HG03521 (cell line): ENCODE results near the gene DAZL.

Source experiments
- ATAC-seq: cut with Tn5 transposase; IDR thresholded peaks from one replicate; pipeline ENCODE4 v1.9.1; 2021; ENCODE audit warnings: mild to moderate bottlenecking, moderate library complexity; ENCODE audit not compliant: unreplicated experiment

Gene DAZL

DNA sequence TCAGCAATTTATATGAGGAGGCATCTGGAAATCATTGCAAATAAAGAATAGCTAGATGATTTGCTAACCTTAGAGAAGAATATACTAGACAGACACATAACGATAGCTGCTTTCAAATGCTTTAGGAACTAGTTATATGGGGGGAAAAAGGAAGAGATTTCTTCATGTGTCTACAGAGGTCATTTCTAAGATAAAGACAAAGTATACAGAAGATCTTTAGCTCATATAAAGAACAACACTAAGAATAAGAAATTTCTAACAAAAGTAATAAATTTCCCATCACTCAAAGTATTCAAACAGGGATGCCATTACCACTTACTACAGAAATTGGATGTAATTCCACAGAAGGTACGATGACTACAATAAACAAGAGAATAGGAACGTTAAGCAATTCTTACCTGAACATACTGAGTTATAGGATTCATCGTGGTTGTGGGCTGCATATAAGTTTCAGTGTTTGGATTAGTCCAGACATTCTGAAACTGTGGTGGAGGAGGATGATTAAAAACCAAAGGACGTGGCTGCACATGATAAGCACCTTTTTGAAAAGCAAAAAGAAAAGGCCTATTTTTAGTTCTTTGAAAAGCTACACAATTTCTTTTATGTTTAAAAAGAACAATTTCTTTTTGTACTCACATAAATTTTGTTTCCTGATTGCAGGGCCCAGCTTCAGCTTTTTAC is 8.7 kb downstream of the DAZL start:
- ATAC-seq = no peak

DNA sequence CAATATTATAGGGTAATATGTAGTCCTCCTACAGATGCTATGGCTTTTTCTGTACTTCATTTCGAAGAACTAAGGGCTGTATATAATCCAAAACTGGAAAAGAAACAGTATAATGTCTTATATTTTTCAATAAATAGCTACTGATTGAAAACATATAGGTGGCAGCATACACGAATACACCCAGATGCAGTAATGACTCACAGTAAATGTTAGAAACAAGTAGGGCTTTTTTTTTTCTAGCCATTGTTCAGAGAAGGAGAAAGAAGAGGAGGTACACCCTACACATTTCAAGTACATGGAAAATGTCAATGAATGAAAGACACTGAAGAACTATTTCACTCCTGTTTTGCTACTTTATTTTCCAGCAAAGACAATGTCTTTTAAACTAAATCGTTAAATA is 9.4 kb downstream of the DAZL start:
- no peak for ATAC-seq

DNA sequence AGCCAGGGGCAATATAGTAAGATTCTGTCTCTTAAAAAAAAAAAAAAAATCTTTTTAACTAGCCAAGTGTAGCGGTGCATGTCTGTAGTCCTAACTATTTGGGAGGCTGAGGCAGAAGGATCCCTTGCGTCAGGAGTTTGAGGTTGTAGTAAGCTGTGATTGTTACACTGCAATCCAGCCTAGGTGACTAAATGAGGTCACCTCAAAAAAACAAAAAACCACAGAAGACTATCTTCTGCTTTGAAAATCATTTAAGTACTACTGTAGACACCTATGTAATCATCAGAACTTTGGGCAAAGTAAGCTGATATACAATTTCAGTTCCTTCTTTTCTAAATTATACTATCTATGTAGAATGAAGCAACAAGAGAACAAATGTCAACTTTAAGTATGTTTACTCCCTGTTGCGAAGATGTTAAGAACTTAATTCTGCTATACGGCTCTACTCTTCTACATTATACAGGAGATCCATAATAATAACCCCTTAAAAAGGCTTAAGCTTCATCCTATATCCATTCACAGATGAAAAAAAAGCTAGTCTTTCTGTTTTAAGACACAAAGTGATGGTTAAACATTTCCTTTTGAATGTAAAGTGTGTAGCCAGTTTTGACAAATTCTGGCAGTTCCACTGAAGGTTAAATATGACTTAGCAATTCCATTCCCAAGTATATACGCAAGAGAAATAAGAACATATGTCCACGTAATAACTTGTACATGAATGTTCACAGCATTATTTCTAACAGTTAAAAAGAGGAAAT is 15.2 kb downstream of the DAZL start:
- peak; percentile 96 for ATAC-seq

DNA sequence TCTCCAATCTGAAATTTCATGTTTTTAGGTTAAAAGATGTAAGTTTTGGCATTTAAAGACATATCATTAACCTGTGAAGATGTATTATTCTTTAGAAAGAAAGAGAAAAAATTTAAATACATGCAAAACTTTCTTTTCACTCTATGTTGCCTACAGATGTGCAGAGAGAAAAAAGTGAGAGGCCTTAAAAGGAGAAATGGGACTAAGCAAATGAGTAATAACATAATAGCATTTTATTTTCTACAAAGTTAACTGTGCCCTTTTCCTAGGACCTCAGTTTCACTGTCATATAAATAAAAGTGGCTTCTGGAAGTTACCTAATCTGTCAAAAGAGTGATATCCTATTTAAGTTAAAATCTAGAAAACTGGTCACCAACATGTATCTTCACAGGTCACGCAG is 16.1 kb downstream of the DAZL start:
- ATAC-seq = no peak

DNA sequence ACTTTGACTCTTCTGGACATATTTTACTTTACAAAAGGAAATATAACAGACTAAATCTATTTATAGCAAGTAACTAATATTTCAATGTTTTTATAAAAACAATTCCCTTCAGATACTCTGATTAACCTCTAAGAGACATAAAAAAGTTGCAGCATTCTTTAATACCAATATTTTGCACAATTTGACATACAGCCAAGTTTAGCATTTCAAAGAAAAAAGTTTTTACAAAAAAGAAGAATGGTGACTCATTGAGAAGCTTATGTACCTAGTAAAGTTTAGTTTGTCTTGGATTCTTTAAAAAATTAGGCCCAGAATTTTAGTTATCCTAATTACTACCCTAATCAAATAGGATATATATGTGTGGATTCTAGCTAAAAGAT is 17.6 kb downstream of the DAZL start:
- no peak for ATAC-seq

DNA sequence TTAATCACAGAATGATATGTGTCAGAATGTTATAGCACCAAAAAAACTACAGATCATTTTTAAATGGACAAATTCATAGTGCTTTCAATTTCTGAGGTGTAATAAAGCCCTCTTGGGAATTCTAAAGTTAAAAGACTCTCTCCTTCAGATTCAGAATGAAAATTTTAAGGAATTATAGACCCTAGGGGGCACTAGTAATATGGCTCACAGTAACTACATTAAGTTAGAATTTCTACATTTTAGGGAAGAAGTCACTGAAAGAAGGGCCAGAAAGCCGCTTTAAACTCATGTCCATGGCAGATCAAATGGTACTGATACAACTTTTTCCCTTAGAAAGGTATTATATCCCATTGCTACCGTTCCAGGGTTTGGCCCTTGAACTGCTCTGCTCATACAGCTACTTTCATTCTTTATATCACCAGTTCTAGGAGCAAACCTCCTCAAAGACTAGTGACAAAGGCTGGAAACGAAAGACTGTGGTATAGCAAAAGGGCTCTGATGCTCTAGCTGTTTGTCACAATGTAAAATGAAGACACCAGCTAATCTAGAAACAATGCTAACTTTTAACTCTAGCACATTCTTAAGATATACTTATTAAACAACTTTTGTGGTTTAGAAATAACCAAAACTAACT is 18.1 kb downstream of the DAZL start:
- ATAC-seq = no peak

DNA sequence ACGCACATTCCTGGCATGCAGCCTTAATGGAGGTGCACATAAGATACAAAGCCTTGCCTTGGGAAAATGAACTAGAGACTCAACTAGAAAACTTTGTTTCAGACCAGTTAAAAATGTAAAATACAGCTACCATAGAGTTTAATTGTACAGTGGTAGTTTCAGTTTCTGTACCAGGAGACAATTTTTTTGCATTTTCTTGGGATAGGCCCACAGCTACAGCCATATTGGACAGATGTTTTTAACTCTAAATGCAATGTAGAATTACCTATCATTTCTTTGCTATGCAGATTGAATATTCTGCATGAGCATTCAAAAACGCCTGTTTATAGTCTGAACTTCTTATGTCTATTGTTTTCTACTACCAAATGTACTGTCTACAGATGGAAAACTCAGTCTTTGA is 20.3 kb downstream of the DAZL start:
- ATAC-seq = no peak

DNA sequence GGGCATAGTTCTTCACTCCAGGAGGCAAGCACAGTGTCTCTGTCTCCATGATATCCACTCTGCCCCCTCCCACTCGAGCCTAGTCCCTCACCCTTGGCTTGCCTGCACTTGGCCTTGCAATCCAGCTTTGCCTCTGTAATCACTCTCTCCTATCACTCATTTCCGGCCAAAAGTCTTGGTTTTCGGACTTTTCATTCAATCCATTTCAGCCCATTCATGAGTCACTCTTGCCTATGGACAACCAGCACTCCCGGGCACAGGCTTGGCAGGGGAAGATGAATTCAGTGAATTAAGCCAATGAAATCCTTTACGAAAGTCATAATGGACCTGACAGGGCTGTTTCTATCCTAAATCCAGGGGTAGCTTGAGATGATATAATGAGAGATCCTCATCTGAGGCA is 21.7 kb downstream of the DAZL start:
- ATAC-seq = no peak

DNA sequence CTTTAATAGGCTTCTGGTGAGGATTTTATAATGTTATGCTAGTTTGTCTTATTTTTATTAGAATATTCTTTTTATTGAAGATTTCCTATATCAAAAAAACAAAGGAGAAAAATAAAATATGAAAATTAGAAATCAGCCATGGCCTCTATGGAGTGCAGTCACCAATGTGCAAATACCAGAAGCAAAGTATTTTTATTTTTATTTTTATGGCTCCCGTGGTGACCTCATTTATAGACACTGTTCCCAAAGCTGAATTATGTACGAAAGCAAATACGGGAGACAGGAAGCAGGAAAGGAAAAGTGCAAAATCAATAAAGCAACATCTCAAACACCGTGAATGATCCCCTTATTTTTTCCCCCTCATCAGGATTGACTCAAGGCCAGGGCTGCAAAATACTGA is 35.1 kb downstream of the DAZL start:
- ATAC-seq = no peak

DNA sequence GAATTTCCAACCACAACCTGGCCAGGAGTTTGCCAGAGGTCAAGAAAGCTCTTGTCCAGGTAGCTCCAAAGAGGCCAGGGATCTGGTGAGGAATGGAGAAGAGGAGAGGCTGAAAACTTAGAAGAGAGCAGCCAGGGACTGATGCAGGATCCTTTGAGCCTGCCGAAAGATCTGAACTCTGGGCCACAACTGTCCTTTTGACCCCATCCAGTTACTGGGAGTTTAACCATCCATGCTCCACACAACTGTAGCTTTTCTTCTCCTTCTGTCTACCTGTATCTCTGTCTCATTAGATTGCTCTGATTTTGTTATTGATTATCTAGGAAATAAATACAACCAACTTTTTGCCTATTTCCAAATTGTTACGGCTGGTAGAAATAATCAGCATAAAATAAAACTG is 36.7 kb downstream of the DAZL start:
- no peak for ATAC-seq

DNA sequence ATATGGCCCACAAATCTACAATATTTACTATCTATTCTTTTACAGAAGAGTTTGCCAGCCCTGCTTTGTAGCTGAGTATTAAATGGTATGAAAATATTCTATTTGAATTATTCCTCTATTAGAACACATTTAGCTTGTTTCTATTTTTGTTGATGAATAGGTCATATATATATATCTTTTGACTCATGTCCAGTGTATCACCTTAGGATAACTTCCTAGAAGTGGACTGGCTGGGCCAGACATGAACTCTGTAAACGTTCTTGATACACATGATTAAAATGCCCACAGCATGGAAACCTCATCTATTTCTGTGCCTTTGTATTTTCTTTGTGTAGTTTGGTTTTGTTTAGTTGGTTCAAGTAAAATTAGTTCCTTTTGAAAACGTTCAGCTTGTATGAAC is 37.1 kb downstream of the DAZL start:
- ATAC-seq = no peak

DNA sequence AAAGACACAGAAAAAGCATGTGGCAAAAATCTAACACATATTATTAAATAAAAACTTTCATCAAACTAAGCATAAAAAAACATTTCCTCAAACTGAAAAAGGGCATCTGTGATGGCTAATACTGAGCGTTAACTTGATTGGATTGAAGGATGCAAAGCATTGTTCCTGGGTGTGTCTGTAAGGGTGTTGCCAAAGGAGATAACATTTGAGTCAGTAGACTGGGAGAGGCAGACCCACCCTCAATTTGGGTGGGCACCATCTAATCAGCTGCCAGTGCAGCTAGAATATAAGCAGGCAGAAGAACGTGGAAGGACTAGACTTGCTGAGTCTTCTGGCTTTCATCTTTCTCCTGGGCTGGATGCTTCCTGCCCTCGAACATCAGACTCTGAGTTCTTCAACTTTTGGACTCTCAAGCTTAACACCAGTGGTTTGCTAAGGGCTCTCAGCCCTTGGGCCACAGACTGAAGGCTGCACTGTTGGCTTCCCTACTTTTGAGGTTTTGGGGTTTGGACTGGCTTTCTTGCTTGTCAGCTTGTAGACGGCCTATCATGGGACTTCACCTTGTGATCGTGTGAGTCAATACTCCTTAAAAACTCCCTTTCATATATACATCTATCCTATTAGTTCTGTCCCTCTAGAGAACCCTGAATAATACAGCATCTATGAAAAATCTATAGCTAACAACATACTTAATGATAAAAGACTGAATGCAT is 45.4 kb downstream of the DAZL start:
- no peak for ATAC-seq

DNA sequence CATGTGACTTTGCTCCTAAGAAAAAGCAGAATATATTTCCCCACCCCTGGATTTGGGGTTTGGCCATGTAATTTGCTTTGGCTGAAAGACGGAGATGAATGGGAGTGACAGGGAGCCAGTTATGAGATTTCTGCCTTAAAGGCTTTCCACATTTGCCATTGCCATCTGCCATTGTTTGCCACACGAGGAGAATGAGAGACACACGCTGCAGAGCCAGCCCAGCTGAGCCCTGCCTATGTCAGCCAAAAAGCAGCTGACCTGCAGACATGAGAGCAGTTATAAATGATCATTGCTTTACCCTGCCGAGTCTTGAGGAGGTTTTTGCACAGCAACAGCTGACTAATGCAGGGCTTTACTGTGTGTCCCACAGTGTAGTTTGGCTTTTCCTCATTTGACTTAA is 51.1 kb downstream of the DAZL start:
- no peak for ATAC-seq

DNA sequence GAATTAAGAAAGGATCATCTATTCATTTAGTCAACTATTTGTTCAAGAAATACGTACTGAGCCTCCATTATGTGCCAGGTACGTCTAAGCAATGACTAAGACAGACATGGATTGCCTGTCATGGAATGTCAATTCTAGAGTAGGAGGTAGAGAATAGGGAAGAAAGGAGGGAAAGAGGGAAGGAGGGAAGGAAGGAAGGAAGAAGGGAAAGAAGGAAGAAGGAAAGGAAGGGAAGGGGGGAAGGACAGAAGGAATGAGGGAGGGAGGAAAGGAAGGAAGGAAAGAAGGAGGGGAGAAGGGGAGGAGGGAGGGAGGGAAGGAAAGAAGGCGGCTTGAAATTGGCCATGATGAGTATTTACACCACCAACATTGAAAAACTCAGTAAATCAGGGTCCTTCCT is 52.5 kb downstream of the DAZL start:
- ATAC-seq = no peak

DNA sequence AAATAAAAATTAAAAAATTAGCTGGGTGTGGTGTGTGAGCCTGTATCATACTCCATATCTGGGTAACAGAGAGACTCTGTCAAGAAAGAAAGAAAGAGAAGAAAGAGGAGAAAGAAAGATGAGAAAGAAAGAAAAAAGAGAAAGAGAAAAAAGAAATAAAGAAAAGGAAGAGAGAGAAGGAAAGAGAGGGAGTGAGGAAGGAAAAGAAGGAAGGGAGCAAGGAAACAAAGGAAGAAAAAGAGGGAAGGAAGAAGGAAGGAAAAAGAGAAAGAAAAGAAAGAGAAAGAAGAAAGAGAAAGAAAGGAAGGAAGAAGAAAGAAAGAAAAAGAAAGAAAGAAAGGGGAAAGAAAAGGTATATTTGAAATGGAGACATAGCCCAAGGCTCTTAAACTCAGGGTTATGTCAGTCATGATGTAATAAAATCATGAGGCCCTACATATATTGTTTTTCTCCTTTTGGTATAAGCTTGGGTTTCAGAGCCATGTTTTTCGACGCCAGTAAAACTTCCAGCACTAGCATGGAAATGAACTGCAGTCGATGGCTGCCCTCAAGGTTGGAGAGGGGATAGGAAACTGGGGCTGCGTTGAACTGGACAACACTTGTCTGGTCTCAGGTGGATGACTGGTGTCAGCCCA is 53.8 kb downstream of the DAZL start:
- ATAC-seq = no peak

DNA sequence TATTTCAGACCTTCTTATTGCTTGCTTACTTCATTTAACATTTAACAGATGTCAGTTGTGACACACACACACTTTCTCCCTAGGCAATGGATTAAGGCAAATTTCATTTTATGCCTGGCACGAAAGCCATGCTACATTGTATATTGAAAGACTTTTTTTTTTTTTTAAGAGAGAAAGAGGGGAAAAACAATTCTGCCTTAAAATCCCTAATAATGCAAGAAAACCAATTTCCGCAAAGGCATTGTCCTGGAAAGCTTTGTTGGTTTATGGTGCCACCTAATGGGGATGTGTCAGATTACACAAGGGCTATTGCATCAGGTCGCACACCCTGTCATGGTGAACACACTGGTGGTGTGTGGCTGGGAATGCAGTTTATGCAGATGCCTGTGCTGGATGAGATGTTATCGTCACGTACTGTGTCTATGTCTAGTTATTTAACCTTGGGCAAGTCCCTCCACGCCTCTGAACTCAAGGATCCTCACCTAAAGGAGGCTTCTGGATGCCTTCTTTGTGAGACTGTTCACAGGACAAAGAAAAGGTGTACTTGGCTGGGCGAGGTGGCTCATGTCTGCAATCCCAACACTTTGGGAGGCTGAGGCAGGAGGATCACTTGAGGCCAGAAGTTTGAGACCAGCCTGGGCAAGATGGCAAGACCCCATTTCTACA is 54.4 kb downstream of the DAZL start:
- peak; percentile 90 for ATAC-seq

DNA sequence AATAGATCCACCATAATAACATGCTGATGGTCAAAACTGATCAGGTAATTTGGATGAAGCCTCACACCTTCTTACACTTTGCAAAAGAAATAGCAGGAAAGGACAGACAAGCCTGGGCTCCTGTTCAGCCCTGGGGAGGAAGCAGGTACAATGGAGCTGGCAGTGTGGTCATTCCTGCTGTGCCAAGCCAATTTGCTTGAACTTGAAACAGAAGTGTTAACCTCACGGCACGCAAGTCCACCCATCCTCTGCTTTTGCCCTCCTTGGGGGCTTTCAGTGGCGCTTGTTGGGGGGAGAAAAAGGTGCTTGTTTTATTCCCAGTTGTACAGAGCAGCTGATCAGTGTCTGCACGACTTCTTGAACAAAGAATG is 54.9 kb downstream of the DAZL start:
- ATAC-seq = no peak

DNA sequence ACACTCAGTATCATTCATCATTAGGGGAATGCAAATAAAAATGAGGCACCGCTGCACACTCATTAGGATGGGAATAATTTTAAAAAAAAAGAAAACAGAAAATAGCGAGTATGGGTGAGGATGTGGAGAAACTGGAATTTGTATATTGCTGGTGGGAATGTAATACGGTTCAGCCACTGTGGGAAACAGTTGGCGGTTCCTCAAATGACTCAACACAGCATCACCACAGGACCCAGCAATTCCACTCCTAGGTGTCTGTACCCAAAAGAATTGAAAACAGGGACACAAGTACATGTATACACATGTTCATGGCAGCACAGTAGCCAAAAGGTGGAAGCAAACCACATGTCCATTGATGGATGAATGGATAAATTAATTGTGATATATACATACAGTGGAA is 56.5 kb downstream of the DAZL start:
- ATAC-seq = no peak

DNA sequence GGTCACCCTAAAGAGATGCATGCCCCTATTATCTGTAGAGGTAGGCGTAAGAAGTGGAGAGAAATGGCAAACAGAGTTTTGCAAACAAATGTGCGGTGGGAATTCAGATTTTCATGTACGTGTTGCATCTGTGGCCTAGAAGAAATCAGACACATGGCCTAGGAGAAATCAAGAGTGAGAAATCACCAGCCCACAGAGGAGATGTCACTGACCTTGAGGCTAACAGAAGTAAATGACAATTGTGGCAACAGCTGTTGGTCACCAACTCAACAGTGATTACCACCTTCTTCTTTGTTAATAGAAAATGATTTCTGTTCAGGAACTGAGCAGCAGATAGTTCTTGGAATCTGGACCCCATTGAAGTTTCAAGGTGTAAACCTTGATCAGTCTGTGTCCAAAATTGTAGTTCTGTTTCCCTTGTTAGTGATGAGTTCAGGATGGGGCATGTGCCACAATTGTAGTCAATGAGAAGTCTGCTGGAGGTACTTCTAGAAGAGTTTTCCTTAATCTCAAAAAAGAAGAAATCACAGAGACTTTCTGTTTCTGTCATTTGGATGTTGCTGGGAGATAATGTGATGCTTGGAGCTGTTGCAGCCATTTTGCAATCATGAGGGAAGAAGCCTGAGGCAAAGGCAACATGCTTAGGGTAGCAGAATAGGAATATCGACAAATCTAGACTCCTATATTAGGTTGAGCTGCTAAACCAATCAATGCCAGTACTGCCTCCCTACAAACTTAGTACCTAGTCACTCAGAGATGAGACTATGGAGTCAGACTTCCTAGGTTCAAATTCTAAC is 57.5 kb downstream of the DAZL start:
- ATAC-seq = no peak
